ENCODE data around the gene ARGLU1. TPM values are rescaled to one million over a fixed set of nuclear protein-coding genes. Genes with fewer than 3 reads are reported as not detected.

ARGLU1 gene
- total and polyA plus RNA-seq, 9 of the 15 experiments (the other 6 are each of a cell fraction or from before 2014, with no cell fraction given): 19.3 to 99.9 (median 49.3) TPM

- peak overlapping the region; percentile 35; the same call in 2 of the 3 replicates for H3K27ac ChIP-seq (ENCODE audit: extremely low read depth, low read depth, low read length)
- H3K4me2 ChIP-seq (ENCODE audit: insufficient read depth, low read length): peak overlapping the region; percentile 85
- peaks cover 34% of the 10 kb centered on the region for H4K20me1 ChIP-seq (replicated peaks; ENCODE audit: control insufficient read depth, insufficient read depth, low read length)
- ATAC-seq (peak; percentile 2; the same call in 2 of the 3 replicates), FAIRE-seq (no peak), DNase-seq (ENCODE audit: extremely low read depth in 1 of 4, low spot score in 3 of 4) (peak in 1 of 4 experiments; percentile 10)
- ChIA-PET POLR2A (interaction anchor here (0.6 to 1.2 kb wide), 2 partner anchors 19 to 118 kb away, joined by 3 to 4 read pairs; no protein-coding TSS in a partner anchor), CTCF (ENCODE audit: low intra/inter-chr PET ratio) (no interaction called here)
- in situ Hi-C loops (cut with MboI) (no loop called here), intact Hi-C loops (cut with micrococcal nuclease) (no loop called here)
- H3K79me2 ChIP-seq (ENCODE audit: control insufficient read depth, insufficient read depth, low read length): peaks cover 49% of the 10 kb centered on the region
- H2AFZ ChIP-seq (ENCODE audit: low read depth, low read length): peak overlapping the region; percentile 95
- no peaks in the 10 kb centered on the region for H3K9me3 ChIP-seq (replicated peaks; ENCODE audit: control insufficient read depth, insufficient read depth, low read depth, low read length)
- H3K27me3 ChIP-seq (ENCODE audit: control insufficient read depth in 2 of 2, insufficient read depth in 2 of 2, low read length in 2 of 2): no peaks in the 10 kb centered on the region
- TSS peak; percentile 67 for BruUV-seq (replicated peaks)
- peaks cover 4% of the 10 kb centered on the region; the same call in 2 of the 3 replicates for H3K36me3 ChIP-seq (ENCODE audit: control insufficient read depth, insufficient read depth, low read length)
- 16% methylated on average over 9 of the region's 11 CpGs for WGBS (ENCODE audit: insufficient coverage, low coverage, missing lambda C conversion rate)
- peaks cover 0 to 24% of the 10 kb centered on the region in 2 experiments; a peak in 3 of 5 replicates for H3K4me1 ChIP-seq (replicated peaks in 1 of 2; ENCODE audit: control insufficient read depth in 2 of 2, insufficient read depth in 2 of 2, low read length in 2 of 2)
- H3K4me3 ChIP-seq: peak overlapping the region; percentile 85
- peak; percentile 25 to 27; a peak in 3 of 4 replicates for TF ChIP-seq NRF1 (conservative IDR thresholded peaks at IDR 0.05 in 1 of 2, IDR thresholded peaks at IDR 0.05 in 1 of 2)
- TF ChIP-seq JUN (IDR thresholded peaks at IDR 0.05; ENCODE audit: borderline replicate concordance, low read depth, low read length): no peak
- no peak for TF ChIP-seq JUN (CRISPR knock-in tag; IDR thresholded peaks at IDR 0.05; ENCODE audit: borderline replicate concordance)
- peak; percentile 11 for TF ChIP-seq HNRNPLL (IDR thresholded peaks at IDR 0.05; ENCODE audit: low read depth, low read length, poor library complexity, severe bottlenecking)
- TF ChIP-seq PKNOX1 (IDR thresholded peaks at IDR 0.05): no peak; the same call in 1 of the 2 replicates
- TF ChIP-seq ZNF384 (IDR thresholded peaks at IDR 0.05; ENCODE audit: low read depth, low read length): peak; percentile 61; the same call in 1 of the 2 replicates
- peaks cover 10% of the 10 kb centered on the region for H3K9me1 ChIP-seq (ENCODE audit: control insufficient read depth, insufficient read depth, low read length)
- H3K9ac ChIP-seq (ENCODE audit: insufficient read depth in 1 of 2, low read depth in 2 of 2, low read length in 2 of 2): peak overlapping the region; percentile 58 to 85; a peak in 3 of 4 replicates
Observed at GRCh38 chr13:106568299-106569003, 514 bp upstream of the ARGLU1 start.
